Measurements from ENCODE around the gene ALPP. TPM values are rescaled to one million over a fixed set of nuclear protein-coding genes. Genes with fewer than 3 reads are reported as not detected.

Gene ALPP
- polyA plus RNA-seq, 1 donor from 2014 or later: not detected

- H3F3A ChIP-seq (ENCODE audit: insufficient read depth, low read length, poor library complexity, severe bottlenecking): no peaks in the 10 kb centered on the region
- H3K4me2 ChIP-seq (ENCODE audit: low read length): no peak overlapping the region
- H3K9ac ChIP-seq (ENCODE audit: low read length): no peak overlapping the region
- no peaks in the 10 kb centered on the region for H3K36me3 ChIP-seq (ENCODE audit: insufficient read depth, low read length)
- H2AFZ ChIP-seq (ENCODE audit: low read depth, low read length): no peak overlapping the region
- H3K27me3 ChIP-seq (ENCODE audit: insufficient read depth, low read depth, low read length): peaks cover 64% of the 10 kb centered on the region
- TF ChIP-seq EP300 (conservative IDR thresholded peaks at IDR 0.05; ENCODE audit: poor library complexity, severe bottlenecking) (no peak), MXI1 (conservative IDR thresholded peaks at IDR 0.05; ENCODE audit: poor library complexity, severe bottlenecking) (no peak), EZH2 (IDR thresholded peaks at IDR 0.05; ENCODE audit: borderline replicate concordance, insufficient read depth, low read length, poor library complexity, severe bottlenecking) (no peak)
- H4K20me1 ChIP-seq (ENCODE audit: insufficient read depth): no peaks in the 10 kb centered on the region
- H3K79me2 ChIP-seq (replicated peaks; ENCODE audit: insufficient read depth, low read length): no peaks in the 10 kb centered on the region
- no peaks in the 10 kb centered on the region for H3K9me3 ChIP-seq (ENCODE audit: low read length)
- no peak overlapping the region for H3K4me3 ChIP-seq (ENCODE audit: low read length)
- no peak overlapping the region for H3K27ac ChIP-seq (ENCODE audit: low read length)
- no peaks in the 10 kb centered on the region for H3K9me2 ChIP-seq (ENCODE audit: insufficient read depth, low read length)
Observed at GRCh38 chr2:232389327-232389726, 10.8 kb downstream of the ALPP start.

GRCh38 chr2:232390661-232391060 is 12.1 kb downstream of the ALPP start:
- H3K4me2 ChIP-seq (ENCODE audit: low read length): no peak overlapping the region
- no peak overlapping the region for H3K9ac ChIP-seq (ENCODE audit: low read length)
- no peak for TF ChIP-seq EP300 (conservative IDR thresholded peaks at IDR 0.05; ENCODE audit: poor library complexity, severe bottlenecking)
- no peak for TF ChIP-seq MXI1 (conservative IDR thresholded peaks at IDR 0.05; ENCODE audit: poor library complexity, severe bottlenecking)
- TF ChIP-seq EZH2 (IDR thresholded peaks at IDR 0.05; ENCODE audit: borderline replicate concordance, insufficient read depth, low read length, poor library complexity, severe bottlenecking): no peak
- no peak for TF ChIP-seq POLR2AphosphoS5 (IDR thresholded peaks at IDR 0.05)
- TF ChIP-seq TAF1 (IDR thresholded peaks at IDR 0.05; ENCODE audit: low read depth): no peak
- no peak for TF ChIP-seq RAD21 (conservative IDR thresholded peaks at IDR 0.05)
- no peak for TF ChIP-seq REST (IDR thresholded peaks at IDR 0.05; ENCODE audit: borderline replicate concordance)
- TF ChIP-seq SMC3 (conservative IDR thresholded peaks at IDR 0.05; ENCODE audit: poor library complexity): no peak
- TF ChIP-seq CTCF (IDR thresholded peaks at IDR 0.05; ENCODE audit: poor library complexity, severe bottlenecking): no peak
- no peaks in the 10 kb centered on the region for H3K9me3 ChIP-seq (ENCODE audit: low read length)
- no peak overlapping the region for H3K4me3 ChIP-seq (ENCODE audit: low read length)
- H3F3A ChIP-seq (ENCODE audit: insufficient read depth, low read length, poor library complexity, severe bottlenecking): no peaks in the 10 kb centered on the region
- no peak overlapping the region for H3K27ac ChIP-seq (ENCODE audit: low read length)
- no peaks in the 10 kb centered on the region for H3K79me2 ChIP-seq (replicated peaks; ENCODE audit: insufficient read depth, low read length)
- peaks cover 53% of the 10 kb centered on the region for H3K27me3 ChIP-seq (ENCODE audit: insufficient read depth, low read depth, low read length)
- H4K20me1 ChIP-seq (ENCODE audit: insufficient read depth): no peaks in the 10 kb centered on the region
- H3K36me3 ChIP-seq (ENCODE audit: insufficient read depth, low read length): no peaks in the 10 kb centered on the region
- H2AFZ ChIP-seq (ENCODE audit: low read depth, low read length): no peak overlapping the region
- no peaks in the 10 kb centered on the region for H3K9me2 ChIP-seq (ENCODE audit: insufficient read depth, low read length)

Data from neural cell (in vitro differentiated cells).